D721Med (cell line): ENCODE results near the gene ROBO1.

ENCODE experiments used
- DNase-seq: peaks from one replicate; pipeline ENCODE4 v3.0.0; 2011; ENCODE audit warnings: low spot score; ENCODE audit not compliant: insufficient read length
- FAIRE-seq: peaks from 2 replicates; lab custom pipeline; 2011; peaks lifted over from hg19 to GRCh38; lab: Jason Lieb, UNC
- TF ChIP-seq, protein P1 (sequence below): IDR thresholded peaks from 2 replicates; pipeline ENCODE4 v1.5.1; 2012; ENCODE audit warnings: mild to moderate bottlenecking, control low read depth; ENCODE audit not compliant: insufficient read depth; ENCODE audit errors: missing control alignments

ROBO1 gene

DNA sequence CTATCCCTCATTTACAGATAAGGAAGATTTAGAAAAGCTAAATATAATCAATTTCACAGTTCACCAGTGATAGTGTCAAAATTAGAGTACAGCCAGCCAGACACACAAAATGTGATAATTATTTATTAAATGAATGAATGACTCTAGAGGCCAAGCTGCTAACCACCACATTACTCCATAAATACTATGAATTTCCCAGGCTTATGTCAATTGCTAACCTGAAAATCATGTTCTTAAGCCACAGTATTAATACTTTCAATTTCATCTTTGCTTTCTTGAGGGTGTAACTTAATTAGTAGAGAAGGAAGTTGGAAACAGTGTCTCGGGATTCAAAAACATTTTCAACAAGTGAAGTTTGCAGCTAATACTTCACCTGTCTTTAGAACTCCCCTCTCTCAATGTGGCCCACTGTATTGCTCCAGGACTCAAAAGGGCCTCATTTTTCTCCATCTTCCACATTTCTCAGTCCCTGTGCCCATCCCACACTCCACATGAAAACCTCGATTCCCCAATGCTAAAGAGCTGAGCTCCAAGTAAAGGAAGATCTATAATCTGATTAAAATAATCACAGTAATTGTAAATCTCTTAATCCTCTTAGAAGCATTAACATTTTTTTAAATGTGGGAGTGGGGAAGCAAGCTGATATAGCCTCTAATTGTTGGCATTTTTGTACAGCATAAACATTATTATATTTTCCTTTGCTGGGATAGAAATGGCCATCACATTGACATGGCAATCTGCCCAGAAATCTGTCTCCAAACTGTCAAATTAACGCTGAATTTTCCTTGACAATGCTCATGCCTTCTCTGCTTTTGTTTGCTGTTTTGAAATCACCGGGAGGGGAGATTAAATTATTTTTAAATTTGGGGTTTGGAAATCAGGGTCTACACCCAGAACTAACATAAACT is 765.1 kb downstream of the ROBO1 start:
- TF ChIP-seq, protein P1, sequence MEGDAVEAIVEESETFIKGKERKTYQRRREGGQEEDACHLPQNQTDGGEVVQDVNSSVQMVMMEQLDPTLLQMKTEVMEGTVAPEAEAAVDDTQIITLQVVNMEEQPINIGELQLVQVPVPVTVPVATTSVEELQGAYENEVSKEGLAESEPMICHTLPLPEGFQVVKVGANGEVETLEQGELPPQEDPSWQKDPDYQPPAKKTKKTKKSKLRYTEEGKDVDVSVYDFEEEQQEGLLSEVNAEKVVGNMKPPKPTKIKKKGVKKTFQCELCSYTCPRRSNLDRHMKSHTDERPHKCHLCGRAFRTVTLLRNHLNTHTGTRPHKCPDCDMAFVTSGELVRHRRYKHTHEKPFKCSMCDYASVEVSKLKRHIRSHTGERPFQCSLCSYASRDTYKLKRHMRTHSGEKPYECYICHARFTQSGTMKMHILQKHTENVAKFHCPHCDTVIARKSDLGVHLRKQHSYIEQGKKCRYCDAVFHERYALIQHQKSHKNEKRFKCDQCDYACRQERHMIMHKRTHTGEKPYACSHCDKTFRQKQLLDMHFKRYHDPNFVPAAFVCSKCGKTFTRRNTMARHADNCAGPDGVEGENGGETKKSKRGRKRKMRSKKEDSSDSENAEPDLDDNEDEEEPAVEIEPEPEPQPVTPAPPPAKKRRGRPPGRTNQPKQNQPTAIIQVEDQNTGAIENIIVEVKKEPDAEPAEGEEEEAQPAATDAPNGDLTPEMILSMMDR = no peak
- DNase-seq (no peak), FAIRE-seq (peak; percentile 87)

DNA sequence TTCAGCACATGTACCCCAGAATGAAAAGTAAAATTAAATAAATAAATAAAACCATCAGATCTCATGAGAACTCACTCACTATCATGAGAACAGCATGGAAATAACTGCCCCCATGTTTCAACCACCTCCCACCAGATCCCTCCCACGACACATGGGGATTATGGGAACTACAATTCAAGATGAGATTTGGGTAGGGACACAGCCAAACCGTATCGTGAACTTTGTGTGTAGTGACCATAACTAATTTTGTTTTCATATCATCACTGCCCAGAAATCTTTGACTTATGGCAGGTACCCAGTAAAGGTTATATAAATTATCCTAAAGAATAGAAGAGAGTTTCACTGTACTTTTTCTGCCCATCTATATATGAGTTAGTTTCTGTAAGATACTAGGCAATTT is 766.5 kb downstream of the ROBO1 start:
- DNase-seq (no peak), FAIRE-seq (no peak)
- TF ChIP-seq, protein P1 = no peak

DNA sequence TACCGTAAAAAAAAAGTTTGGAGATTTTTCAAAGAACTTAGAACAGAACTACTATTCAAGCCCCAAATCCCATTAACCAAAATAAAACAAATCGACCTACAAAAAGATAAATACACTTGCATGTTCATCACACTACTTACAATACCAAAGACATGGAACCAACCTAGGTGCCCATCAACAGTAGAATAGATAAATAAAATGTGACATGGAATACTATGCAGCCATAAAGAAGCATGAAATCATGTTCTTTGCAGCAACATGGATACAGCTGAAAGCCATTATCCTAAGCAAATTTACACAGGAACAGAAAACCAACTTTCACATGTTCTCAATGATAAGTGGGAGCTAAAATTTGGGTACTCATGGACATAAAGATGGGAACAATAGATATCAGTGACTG is 768.7 kb downstream of the ROBO1 start:
- DNase-seq (no peak), FAIRE-seq (no peak)
- TF ChIP-seq, protein P1 = no peak

DNA sequence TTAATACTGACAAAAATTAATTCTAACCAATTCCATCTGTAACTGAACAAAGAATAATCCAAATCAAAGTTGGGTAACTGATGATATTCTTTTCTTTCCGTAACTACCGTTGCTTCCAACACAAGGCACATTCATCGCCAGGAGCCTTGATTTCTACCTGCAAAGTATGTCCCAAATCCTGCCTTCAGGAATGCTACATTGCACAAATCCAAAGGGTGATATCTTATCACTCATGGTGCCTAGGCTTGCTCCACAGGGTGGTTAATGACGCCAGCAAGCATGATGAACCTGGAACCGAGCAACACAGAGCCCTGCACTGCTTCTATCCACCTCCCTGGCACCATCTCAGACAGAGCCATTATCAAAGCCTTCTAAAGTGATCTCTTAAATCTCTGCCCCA is 772.7 kb downstream of the ROBO1 start:
- TF ChIP-seq, protein P1 = no peak
- no peak for FAIRE-seq
- DNase-seq = no peak

DNA sequence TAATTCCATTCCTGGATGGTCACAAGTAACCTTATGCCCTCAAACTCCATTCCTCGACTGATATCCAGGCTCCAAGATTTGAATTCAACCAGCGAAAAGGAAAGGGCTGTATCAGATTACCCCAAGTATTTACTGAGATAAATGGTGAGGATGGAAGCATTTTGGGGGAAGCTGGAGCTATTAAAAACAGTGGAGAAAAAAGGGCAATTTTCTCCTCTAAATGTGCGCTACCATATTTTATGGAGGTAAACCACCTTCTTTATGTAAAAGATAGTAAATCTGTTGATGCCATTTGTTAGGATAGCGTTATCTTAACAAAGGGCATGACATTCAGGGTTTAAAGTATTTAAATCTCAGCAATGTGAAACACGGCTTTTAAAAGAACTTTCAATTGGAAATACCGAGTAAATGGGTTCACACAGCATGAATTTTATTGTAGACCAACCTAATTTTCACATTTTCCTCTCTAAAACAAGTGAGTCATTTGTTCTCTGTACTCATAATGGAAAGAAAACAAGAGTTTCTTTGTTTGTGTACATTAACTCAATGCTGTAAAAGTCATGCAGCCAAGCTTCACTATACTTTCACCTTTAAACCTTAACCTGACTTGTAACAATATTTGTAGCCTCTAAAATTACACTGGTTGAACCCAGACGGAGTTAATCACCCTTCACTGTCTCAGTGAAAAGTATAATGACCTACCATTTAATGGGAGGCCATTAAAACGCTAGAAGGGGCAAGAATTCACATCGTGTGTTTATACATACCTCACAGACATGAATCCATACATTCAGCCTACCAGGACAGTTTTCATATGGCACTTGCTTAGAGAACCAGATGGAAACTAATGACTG is 773.4 kb downstream of the ROBO1 start:
- FAIRE-seq = no peak
- TF ChIP-seq, protein P1 = no peak
- DNase-seq = no peak

DNA sequence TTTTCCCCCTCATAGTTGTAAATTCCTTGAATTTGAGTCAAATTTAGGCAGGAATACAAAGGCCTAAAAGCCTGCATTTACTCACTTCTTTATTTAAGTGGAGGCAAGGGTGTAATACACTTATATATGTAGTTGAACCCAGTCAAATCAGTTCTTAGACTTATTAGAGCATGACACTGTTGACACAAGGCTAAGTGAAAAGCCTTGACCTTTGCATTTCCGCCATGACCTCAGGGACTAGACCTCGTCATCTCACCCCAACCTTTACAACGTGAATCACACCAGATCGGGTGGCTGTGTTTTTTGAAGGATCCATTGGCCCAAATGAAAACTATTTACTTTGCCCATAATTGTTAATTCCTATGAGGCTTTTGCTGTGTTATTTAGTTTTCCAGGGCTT is 774.4 kb downstream of the ROBO1 start:
- FAIRE-seq (no peak), DNase-seq (no peak)
- TF ChIP-seq, protein P1 = no peak
